ENCODE results near the gene ERI3. TPM values are rescaled to one million over a fixed set of nuclear protein-coding genes. Genes with fewer than 3 reads are reported as not detected.

Gene ERI3
- total and polyA plus RNA-seq, 9 of the 15 experiments (the other 6 are each of a cell fraction or from before 2014, with no cell fraction given) = 47.8 to 93.4 (median 67.2) TPM

DNA sequence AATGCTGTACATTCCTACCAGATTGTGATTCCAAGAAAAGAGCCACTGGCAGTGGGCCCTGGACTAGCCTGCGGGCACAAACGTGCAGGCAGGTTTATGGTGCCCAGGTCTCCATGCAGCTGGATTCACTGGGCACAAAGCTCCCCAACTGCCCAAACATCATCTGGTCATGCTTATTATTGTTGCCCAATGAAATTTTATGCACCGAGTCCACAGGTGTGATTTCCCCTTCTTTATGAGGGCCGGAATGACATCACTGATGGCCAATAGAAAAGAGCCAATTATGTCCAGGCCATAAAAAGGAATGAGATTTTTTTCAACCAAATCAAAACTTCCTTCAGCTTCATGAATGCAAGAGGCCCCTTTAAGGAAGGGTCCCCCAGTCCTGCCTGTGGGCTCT lies 66.2 kb downstream of the ERI3 start:
- intact Hi-C loops (cut with micrococcal nuclease) = no loop called here
- Histone ChIP-seq H3K79me2 (ENCODE audit: control insufficient read depth, insufficient read depth, low read length) (no peaks in the 10 kb centered on the region; the same call in 2 of the 3 replicates), H3K4me2 (ENCODE audit: insufficient read depth, low read length) (no peak overlapping the region), H3K9me1 (ENCODE audit: control insufficient read depth, insufficient read depth, low read length) (peaks cover 4% of the 10 kb centered on the region), H3K27me3 (ENCODE audit: control insufficient read depth in 2 of 2, insufficient read depth in 2 of 2, low read length in 2 of 2) (no peaks in the 10 kb centered on the region), H3K4me1 (replicated peaks in 1 of 2; ENCODE audit: control insufficient read depth in 2 of 2, insufficient read depth in 2 of 2, low read length in 2 of 2) (peaks cover 31 to 38% of the 10 kb centered on the region in 2 experiments), H3K9me3 (replicated peaks; ENCODE audit: control insufficient read depth, insufficient read depth, low read depth, low read length) (no peaks in the 10 kb centered on the region), H3K4me3 (no peak overlapping the region), H3K36me3 (ENCODE audit: control insufficient read depth, insufficient read depth, low read length) (peaks cover 49% of the 10 kb centered on the region), H4K20me1 (replicated peaks; ENCODE audit: control insufficient read depth, insufficient read depth, low read length) (no peaks in the 10 kb centered on the region), H2AFZ (ENCODE audit: low read depth, low read length) (no peak overlapping the region), H3K9ac (ENCODE audit: insufficient read depth in 1 of 2, low read depth in 2 of 2, low read length in 2 of 2) (no peak overlapping the region), H3K27ac (ENCODE audit: extremely low read depth, low read depth, low read length) (no peak overlapping the region)
- no TSS peak for BruUV-seq (replicated peaks)
- CTCF ChIA-PET (ENCODE audit: low intra/inter-chr PET ratio) = no interaction called here
- no peak for FAIRE-seq
- DNase-seq (ENCODE audit: extremely low read depth in 1 of 4, low spot score in 3 of 4) = no peak
- 92% methylated on average over 4 of the region's 4 CpGs for WGBS (ENCODE audit: insufficient coverage, low coverage, missing lambda C conversion rate)
- in situ Hi-C loops (cut with MboI) = no loop called here
- no peak for ATAC-seq
- TF ChIP-seq MED1 (CRISPR knock-in tag; IDR thresholded peaks at IDR 0.05; ENCODE audit: borderline replicate concordance) (no peak), ETV1 (tag; conservative IDR thresholded peaks at IDR 0.05; ENCODE audit: low read depth) (no peak), ZNF695 (CRISPR knock-in tag; IDR thresholded peaks at IDR 0.05) (no peak), SMARCA5 (IDR thresholded peaks at IDR 0.05) (no peak), ZNF589 (CRISPR knock-in tag; IDR thresholded peaks at IDR 0.05; ENCODE audit: low read depth) (no peak), DNMT1 (IDR thresholded peaks at IDR 0.05) (no peak), ZNF197 (CRISPR knock-in tag; IDR thresholded peaks at IDR 0.05; ENCODE audit: low read depth) (no peak), SRSF7 (optimal IDR thresholded peaks at IDR 0.05; ENCODE audit: low read depth, low read length) (no peak), FOXM1 (IDR thresholded peaks at IDR 0.05; ENCODE audit: low read depth) (no peak), FOXM1 (CRISPR knock-in tag; IDR thresholded peaks at IDR 0.05; ENCODE audit: low read depth) (no peak), HNRNPLL (IDR thresholded peaks at IDR 0.05; ENCODE audit: low read depth, low read length, poor library complexity, severe bottlenecking) (no peak), ZNF583 (CRISPR knock-in tag; IDR thresholded peaks at IDR 0.05) (no peak), TBP (optimal IDR thresholded peaks at IDR 0.05; ENCODE audit: low read depth, low read length) (no peak), SREBF2 (CRISPR knock-in tag; IDR thresholded peaks at IDR 0.05) (no peak), TCFL5 (CRISPR knock-in tag; conservative IDR thresholded peaks at IDR 0.05) (no peak)
- TF ChIP-seq, protein P1, sequence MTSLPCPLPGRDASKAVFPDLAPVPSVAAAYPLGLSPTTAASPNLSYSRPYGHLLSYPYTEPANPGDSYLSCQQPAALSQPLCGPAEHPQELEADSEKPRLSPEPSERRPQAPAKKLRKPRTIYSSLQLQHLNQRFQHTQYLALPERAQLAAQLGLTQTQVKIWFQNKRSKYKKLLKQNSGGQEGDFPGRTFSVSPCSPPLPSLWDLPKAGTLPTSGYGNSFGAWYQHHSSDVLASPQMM (CRISPR knock-in tag; IDR thresholded peaks at IDR 0.05) = no peak
- TF ChIP-seq, protein P2, sequence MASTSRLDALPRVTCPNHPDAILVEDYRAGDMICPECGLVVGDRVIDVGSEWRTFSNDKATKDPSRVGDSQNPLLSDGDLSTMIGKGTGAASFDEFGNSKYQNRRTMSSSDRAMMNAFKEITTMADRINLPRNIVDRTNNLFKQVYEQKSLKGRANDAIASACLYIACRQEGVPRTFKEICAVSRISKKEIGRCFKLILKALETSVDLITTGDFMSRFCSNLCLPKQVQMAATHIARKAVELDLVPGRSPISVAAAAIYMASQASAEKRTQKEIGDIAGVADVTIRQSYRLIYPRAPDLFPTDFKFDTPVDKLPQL (IDR thresholded peaks at IDR 0.05; ENCODE audit: extremely low read depth, insufficient read length) = no peak
- TF ChIP-seq, protein P3, sequence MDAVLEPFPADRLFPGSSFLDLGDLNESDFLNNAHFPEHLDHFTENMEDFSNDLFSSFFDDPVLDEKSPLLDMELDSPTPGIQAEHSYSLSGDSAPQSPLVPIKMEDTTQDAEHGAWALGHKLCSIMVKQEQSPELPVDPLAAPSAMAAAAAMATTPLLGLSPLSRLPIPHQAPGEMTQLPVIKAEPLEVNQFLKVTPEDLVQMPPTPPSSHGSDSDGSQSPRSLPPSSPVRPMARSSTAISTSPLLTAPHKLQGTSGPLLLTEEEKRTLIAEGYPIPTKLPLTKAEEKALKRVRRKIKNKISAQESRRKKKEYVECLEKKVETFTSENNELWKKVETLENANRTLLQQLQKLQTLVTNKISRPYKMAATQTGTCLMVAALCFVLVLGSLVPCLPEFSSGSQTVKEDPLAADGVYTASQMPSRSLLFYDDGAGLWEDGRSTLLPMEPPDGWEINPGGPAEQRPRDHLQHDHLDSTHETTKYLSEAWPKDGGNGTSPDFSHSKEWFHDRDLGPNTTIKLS (IDR thresholded peaks at IDR 0.05; ENCODE audit: borderline replicate concordance, low read depth) = no peak
- TF ChIP-seq, protein P4, sequence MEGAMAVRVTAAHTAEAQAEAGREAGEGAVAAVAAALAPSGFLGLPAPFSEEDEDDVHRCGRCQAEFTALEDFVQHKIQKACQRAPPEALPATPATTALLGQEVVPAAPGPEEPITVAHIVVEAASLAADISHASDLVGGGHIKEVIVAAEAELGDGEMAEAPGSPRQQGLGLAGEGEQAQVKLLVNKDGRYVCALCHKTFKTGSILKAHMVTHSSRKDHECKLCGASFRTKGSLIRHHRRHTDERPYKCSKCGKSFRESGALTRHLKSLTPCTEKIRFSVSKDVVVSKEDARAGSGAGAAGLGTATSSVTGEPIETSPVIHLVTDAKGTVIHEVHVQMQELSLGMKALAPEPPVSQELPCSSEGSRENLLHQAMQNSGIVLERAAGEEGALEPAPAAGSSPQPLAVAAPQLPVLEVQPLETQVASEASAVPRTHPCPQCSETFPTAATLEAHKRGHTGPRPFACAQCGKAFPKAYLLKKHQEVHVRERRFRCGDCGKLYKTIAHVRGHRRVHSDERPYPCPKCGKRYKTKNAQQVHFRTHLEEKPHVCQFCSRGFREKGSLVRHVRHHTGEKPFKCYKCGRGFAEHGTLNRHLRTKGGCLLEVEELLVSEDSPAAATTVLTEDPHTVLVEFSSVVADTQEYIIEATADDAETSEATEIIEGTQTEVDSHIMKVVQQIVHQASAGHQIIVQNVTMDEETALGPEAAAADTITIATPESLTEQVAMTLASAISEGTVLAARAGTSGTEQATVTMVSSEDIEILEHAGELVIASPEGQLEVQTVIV (CRISPR knock-in tag; IDR thresholded peaks at IDR 0.05; ENCODE audit: borderline replicate concordance) = no peak
- POLR2A ChIA-PET = interaction anchor here (0.6 to 1.2 kb wide), 5 partner anchors 27 to 1740 kb away, joined by 3 read pairs; no protein-coding TSS in a partner anchor
